Dermis blood vessel endothelial cell (primary cell): ENCODE data around the gene NUP54. TPM values are rescaled to one million over a fixed set of nuclear protein-coding genes. Genes with fewer than 3 reads are reported as not detected.

Source experiments
- DNase-seq: peaks from one replicate; pipeline ENCODE4 v3.0.0; 2010
- total RNA-seq: library from RNA; depleted of rRNA; stranded (reverse); fragments of >200 nt; gene quantifications from 2 replicates; pipeline ENCODE4 v1.2.3, GENCODE V29; 2014

The NUP54 gene
- 59.1 and 64.8 TPM in 2 replicates for total RNA-seq

- peak; percentile 97 for DNase-seq
Measured at GRCh38 chr4:76148142-76148865, at the start of gene NUP54. TSS of gene NUP54 (minus strand) at chr4:76148397. CDS start at chr4:76148374, 23 bp downstream.

DNA sequence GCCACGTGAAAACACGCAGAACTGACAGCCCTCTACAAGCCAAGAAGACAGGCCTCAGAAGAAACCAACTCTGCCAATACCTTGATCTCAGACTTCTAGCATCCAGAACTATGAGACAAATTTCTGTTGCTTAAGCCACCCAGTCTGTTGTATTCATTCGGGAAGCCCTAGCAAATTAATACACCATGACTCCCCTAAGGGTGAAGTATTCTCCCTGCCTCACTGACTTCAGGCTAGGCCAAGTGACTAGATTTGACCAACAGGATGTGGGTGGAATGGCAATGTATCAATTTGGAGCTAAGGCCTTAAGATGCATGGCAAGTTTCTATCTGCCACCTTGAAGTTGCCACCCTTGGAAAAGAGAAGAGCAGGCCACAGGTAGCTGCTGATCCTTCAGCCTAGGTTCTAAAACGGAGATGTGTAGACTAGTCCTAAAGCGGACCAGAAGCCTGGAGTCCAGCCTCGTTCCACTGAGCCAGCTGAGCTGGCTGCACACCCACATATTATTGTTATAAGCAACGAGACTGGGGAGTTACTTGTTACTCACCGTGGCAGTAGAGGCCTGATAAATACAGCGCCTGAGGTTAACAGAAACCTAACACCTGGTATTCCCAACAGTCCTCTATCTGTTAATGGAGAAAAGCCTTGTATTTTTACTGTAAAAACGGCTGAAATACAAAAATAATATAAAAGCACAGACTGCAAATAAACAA, 49.0 kb upstream of the NUP54 start:
- DNase-seq: no peak

GRCh38 chr4:76196376-76196775, 48.2 kb upstream of the NUP54 start:
- DNase-seq: no peak

DNA sequence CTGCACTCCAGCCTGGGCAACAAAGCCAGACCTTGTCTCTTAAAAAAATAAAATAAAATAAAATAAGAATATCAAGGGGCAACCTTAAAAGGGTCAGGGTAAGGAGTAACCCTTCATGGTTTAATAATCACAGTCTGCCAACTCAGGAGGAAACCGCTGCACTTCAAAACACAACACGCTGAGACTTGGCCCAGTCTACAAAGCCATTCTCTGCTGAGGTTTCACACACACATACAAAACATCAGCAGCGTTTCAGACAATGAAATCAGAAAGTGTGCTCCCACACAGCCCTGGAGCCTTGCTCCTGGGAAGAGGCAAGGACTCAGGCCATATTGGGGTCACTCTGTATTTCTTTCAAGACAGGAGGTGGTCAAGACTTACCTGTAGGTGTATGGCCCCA, 47.1 kb upstream of the NUP54 start:
- DNase-seq: no peak

- peak; percentile 33 for DNase-seq
Measured at GRCh38 chr4:76194325-76194724, 46.1 kb upstream of the NUP54 start.

- no peak for DNase-seq
Measured at GRCh38 chr4:76192236-76192635, 44.0 kb upstream of the NUP54 start.

DNA sequence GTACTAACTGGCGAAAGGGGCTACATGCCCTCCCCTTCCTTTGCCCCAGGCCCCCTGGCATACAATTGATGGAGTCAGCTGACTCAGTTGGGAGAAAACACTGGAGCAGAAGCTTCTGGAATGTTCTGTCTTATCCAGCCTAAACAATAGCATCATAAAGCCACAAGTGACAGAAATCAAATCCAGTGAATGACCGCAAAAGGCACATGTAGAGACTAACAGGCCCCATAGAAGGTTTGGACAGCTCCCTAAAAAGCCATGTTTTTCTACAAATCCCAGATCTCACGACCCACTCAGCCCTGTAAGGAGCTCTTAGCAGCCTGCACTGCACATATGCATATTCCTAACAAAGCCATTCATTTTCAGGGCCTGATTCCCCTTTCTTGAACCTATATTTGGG, 40.4 kb upstream of the NUP54 start:
- no peak for DNase-seq

GRCh38 chr4:76188149-76188548, 40.0 kb upstream of the NUP54 start:
- no peak for DNase-seq

- no peak for DNase-seq
Measured at GRCh38 chr4:76187152-76187551, 39.0 kb upstream of the NUP54 start.

GRCh38 chr4:76182463-76182862, 34.3 kb upstream of the NUP54 start:
- no peak for DNase-seq

DNA sequence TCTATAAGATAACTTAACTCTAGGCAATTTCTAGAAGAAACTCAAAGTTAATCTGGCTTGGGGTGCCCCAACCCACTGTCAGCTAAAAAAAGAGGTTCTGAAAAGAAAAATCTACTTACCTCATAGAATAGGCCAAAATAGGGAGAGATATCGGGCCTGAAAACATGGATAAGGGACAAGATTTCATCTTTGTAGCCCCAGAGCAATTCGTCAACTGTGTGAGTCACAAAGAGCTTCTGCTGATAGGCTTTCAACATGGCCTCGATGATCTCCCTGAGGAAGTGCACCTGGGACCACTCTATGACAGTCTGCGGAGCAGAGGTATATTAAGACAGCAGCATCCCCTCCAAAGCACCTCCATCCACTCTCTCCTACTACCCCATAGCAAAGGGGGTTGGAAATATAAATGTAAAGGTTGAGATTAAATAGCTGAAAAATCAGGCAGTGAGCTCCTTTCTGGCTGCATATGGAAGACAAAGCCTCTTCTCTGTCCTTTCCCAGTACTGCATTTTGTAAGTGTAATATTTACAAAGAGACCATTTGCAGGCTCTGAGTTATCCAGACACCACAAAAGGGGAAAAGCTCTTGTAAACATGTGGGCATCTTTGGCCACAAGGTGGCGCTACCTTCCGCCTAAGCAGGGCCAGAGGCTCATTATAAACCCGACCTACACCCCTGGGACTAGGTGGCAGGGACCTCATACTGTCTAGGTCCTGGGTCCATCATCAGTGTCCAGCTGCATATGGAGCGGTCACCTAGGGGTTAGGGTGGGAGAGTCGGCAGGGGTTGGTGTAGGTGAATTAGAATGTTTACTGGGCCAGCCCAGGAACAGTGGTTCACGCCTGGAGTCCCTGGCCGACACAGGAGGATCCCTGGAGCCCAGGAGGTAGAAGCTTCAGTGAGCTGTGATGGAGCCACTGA, 31.5 kb upstream of the NUP54 start:
- DNase-seq: peak; percentile 93

GRCh38 chr4:76178296-76178695, 30.1 kb upstream of the NUP54 start:
- peak; percentile 19 for DNase-seq

DNA sequence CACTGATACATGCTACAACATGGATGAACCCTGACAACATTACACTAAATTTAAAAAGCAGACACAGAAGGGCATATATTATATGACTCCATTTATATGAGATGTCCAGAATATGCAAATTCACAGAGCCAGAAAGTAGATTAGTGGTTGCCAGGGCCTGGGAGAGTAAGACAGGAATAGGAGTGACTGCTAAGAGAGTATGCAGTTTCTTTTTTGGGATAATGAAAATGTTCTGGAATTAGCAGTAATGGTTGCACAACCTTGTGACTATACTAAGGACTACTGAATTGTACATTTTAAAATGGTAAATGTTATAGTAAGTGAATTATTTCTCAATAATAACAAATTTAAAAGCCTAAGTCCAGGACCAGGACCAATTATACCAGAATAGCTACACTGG, 29.5 kb upstream of the NUP54 start:
- DNase-seq: no peak

DNA sequence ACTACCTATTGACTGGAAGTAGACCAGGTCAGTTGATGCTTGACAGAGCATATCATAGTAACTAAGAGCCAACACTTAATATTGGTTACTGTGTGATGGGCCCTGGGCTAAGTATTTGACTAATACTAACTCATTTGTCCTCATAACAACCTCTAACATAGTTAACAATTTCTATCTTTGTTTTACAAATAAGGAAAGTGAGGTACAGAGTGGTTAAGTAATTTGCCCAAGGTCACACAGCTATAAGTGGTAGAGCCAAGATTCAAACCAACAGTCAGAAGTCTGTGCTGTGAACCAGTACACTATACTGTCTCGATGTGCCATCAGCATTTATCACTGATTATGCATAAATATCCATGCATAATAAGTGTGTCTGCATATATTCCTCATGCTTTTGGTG, 27.1 kb upstream of the NUP54 start:
- DNase-seq: no peak

DNA sequence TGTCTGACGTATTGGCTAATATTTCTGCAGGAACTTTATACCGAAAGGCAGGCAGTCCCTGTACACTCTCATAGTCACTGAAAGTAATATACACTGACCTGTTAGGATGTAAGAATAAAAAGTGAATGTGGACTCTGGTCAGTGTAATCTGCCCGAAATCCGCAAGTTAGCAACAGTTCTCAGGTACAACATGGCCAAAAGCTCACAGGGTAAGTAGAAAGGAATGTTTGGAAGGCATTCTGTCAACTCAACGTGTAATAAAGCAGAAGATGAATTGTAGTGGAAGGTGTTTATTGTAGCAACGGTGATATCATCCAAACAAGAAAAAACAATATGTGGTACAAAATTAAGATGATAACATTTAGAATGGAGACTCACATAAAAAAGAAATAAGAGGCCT, 26.0 kb upstream of the NUP54 start:
- no peak for DNase-seq

DNA sequence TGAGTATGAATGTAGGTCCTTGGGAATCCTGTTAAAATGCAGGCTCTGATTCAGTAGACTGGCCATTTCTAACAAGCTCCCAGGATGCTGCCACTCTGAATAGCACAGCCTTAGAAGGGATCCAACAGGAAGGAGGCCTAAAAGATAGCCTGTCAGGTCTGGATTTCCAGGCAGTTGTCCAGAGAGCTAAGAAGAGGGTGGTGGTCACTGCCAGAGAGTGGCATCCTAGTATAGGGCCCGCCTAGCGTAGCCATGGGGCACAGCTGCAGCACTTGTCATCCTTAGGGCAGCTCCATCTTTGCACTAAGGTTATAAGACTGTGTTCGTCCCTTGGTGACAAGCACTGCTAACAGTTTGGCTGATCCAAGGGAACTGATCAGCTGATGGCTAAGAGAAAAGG, 20.5 kb upstream of the NUP54 start:
- no peak for DNase-seq

DNA sequence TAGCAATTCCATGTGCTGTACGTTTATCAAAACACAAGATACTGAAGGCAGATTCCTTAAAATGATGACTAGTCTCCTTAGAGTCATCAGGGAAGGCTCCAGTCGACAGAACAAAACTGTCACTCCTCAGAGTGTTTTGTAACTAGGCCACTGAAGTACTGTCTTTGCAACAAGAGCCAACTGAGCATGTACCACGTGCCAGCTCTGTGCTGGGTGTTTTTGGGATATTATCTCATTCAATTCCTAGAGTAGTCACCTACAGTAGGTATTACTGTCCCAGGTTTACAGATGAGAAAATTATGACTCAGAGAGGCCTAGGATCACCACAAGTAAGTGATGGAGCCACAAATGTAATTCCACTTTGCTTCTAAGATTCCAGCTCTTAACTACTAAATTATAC, 18.3 kb upstream of the NUP54 start:
- DNase-seq: no peak

- no peak for DNase-seq
Measured at GRCh38 chr4:76160355-76160754, 12.2 kb upstream of the NUP54 start.

DNA sequence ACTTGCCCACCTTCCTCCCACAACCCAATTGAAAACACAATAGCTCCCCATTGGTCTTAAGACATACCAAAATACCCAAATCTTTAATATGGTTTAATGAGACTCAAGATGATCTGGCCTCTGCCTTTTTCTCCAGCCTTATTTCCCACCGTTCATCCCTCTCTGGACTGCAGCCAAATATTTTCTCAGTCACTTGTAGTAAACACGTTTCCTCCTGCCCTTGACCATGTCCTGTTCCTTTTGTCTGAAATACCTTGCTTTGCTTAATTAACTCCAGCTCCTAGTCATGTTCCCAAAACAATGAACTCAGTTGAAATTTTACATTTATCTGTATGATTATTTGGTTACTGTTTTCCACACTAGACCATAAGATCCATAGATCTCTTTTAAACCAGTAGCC, 8.4 kb upstream of the NUP54 start:
- DNase-seq: peak; percentile 85

- DNase-seq: no peak
Measured at GRCh38 chr4:76155979-76156378, 7.8 kb upstream of the NUP54 start.

DNA sequence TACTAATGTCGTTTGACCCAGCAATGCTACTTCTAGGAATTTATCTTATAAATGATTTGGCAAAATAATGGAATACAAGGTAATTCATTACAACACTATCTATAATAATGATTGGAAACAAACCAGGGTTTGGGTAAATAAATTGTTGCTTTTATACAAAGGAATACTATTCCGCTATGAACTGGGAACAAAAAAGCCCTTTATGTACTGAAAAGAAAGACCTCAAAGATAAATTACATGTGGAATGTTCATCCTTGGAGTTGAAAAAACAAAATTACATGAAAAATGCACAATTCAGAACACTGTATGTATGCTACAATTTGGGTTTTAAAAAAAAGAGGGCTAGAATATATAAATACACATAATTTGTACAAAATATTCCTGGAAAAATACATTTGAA, 5.2 kb upstream of the NUP54 start:
- DNase-seq: no peak

DNA sequence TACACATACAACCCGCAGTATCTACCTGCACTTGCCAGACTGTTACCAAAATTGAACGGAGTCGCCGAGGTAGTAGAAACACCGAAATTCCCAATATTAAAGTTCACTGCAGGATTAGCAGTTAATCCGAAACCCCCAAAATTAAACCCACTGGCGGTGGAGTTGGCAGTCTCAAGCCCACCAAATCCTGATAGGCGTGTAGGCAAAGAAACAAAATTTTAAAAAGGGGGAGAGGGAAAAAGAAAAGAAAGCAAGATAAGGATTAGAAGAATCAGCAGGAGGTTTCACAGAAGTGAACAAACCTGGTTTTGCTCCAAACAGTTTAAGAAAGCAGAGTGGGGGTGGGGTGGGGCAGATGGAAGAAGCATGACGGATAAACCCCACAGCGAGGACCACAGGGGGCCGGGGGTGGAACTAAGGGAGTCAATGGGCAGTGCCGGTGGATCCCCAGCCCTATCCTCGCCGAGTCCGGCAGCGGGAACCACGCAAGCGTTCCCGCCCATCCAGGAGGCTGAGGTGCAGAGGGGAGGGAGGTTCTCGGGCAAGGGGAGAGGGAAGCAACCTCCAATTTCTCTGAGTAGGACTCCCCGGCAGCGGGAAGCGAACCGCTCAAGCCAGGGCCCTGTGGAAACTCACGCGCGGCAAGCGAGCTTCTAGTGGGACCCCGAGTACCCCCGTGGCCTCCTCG, 599 bp downstream of the NUP54 start:
- DNase-seq: peak; percentile 79

- DNase-seq: no peak
Measured at GRCh38 chr4:76144546-76144945, 3.7 kb downstream of the NUP54 start.
